B cell (primary cell): ENCODE measurements around the gene CRB3. TPM values are rescaled to one million over a fixed set of nuclear protein-coding genes. Genes with fewer than 3 reads are reported as not detected.

Source experiments
- ATAC-seq: fragments of 200-7000 bp; cut with Tn5 transposase; one replicate; pipeline ENCODE4 v1.10.0; 2021; ENCODE audit warnings: low read depth, mild to moderate bottlenecking, moderate number of reproducible peaks, moderate library complexity
- CTCF ChIA-PET: fragments of 350-600 bp; sonication (Branson Sonifier 250); formaldehyde crosslinking; loops from one replicate; lab custom pipeline; 2021; ENCODE audit warnings: antibody characterized with exemption, inconsistent platforms; lab: Charles Lee
- POLR2A ChIA-PET: fragments of 350-600 bp; sonication (Branson Sonifier 250); formaldehyde crosslinking; loops from one replicate; lab custom pipeline; 2021; ENCODE audit warnings: antibody characterized with exemption; lab: Charles Lee
- DNase-seq: peaks from one replicate; pipeline ENCODE4 v3.0.0; 2013
- H2AFZ ChIP-seq: 2 replicates; pipeline ENCODE4 v1.6.1; 2012; ENCODE audit warnings: mild to moderate bottlenecking, low read depth, low read length; ENCODE audit not compliant: insufficient read depth, poor library complexity, severe bottlenecking
- H3K27ac ChIP-seq, 2 donors: 1 replicate in 1 of 2; 2 replicates in 1 of 2; pipeline ENCODE4 v1.5.1; 2012 to 2013; ENCODE audit warnings: low read length in 2 of 2, mild to moderate bottlenecking in 2 of 2, moderate library complexity in 1 of 2
- H3K27me3 ChIP-seq, 4 experiments: fragments of 200-600 bp in 1 of 4; sonication (generic) in 1 of 4; replicated peaks in 1 of 4; 1 replicate in 2 of 4; 2 replicates in 2 of 4; pipeline versions ENCODE4 v1.6.1 to v1.7.0; 2013 to 2016; ENCODE audit warnings: low read length in 3 of 4, mild to moderate bottlenecking in 2 of 4, mixed read lengths in 1 of 4, moderate library complexity in 1 of 4; ENCODE audit not compliant: insufficient read depth in 4 of 4, control insufficient read depth in 3 of 4; ENCODE audit errors: control extremely low read depth in 1 of 4
- H3K36me3 ChIP-seq, 2 experiments: replicated peaks in 1 of 2; 1 replicate in 1 of 2; 2 replicates in 1 of 2; pipeline versions ENCODE4 v1.6.1 to v1.7.1; 2013; ENCODE audit warnings: low read length in 1 of 2; ENCODE audit not compliant: insufficient read depth in 2 of 2, control insufficient read depth in 1 of 2; ENCODE audit errors: control extremely low read depth in 1 of 2, extremely low read depth in 1 of 2
- H3K4me1 ChIP-seq, 2 donors: fragments of 200-600 bp in 1 of 2; sonication (generic) in 1 of 2; 1 replicate in 1 of 2; 2 replicates in 1 of 2; pipeline versions ENCODE4 v1.5.1 to v1.6.1; 2013 to 2017; ENCODE audit warnings: low read length in 2 of 2; ENCODE audit not compliant: control insufficient read depth in 2 of 2, insufficient read depth in 2 of 2
- H3K4me2 ChIP-seq: replicated peaks from 2 replicates; pipeline ENCODE3; 2012; ENCODE audit warnings: mild to moderate bottlenecking, low read depth, low read length; ENCODE audit not compliant: poor library complexity, severe bottlenecking
- H3K4me3 ChIP-seq, 5 experiments: fragments of 200-600 bp in 1 of 5; sonication (generic) in 1 of 5; 1 replicate in 3 of 5; 2 replicates in 2 of 5; pipeline versions ENCODE4 v1.5.1 to v1.7.0; 2011 to 2016; ENCODE audit warnings: low read length in 4 of 5, mild to moderate bottlenecking in 4 of 5, low read depth in 2 of 5, control low read depth in 1 of 5, moderate library complexity in 1 of 5; ENCODE audit not compliant: insufficient read depth in 1 of 5; ENCODE audit errors: control extremely low read depth in 1 of 5, extremely low read depth in 1 of 5
- H3K79me2 ChIP-seq: fragments of 200-600 bp; sonication (generic); one replicate; pipeline ENCODE4 v1.6.0; 2016; ENCODE audit warnings: low read length; ENCODE audit not compliant: control insufficient read depth, insufficient read depth
- H3K9ac ChIP-seq: fragments of 200-600 bp; sonication (generic); 2 replicates; pipeline ENCODE4 v1.6.1; 2017; ENCODE audit warnings: mild to moderate bottlenecking, low read length, moderate library complexity
- H3K9me3 ChIP-seq, 3 donors: one replicate each; pipeline versions ENCODE4 v1.6.1 to v1.7.1; 2013; ENCODE audit warnings: low read length in 2 of 3; ENCODE audit not compliant: control insufficient read depth in 2 of 3, insufficient read depth in 1 of 3; ENCODE audit errors: control extremely low read depth in 1 of 3
- H4K20me1 ChIP-seq: 2 replicates; pipeline ENCODE4 v1.6.0; 2012; ENCODE audit warnings: mild to moderate bottlenecking, low read length; ENCODE audit not compliant: insufficient read depth, control insufficient read depth, poor library complexity, severe bottlenecking
- H3K27ac Mint-ChIP-seq: one replicate; pipeline ENCODE4 v1.8.0; 2021; ENCODE audit warnings: mixed read lengths
- H3K27me3 Mint-ChIP-seq: one replicate; pipeline ENCODE4 v1.8.0; 2021; ENCODE audit warnings: mixed read lengths
- H3K4me1 Mint-ChIP-seq: one replicate; pipeline ENCODE4 v1.8.0; 2021; ENCODE audit warnings: mixed read lengths
- H3K4me3 Mint-ChIP-seq: one replicate; pipeline ENCODE4 v1.8.0; 2021; ENCODE audit warnings: mixed read lengths
- H3K9me3 Mint-ChIP-seq: one replicate; pipeline ENCODE4 v1.8.0; 2022; ENCODE audit warnings: mixed read lengths; ENCODE audit not compliant: insufficient read depth
- EZH2 ChIP-seq: IDR thresholded peaks from 2 replicates; pipeline ENCODE4 v1.6.1; 2012; ENCODE audit warnings: borderline replicate concordance, low read depth, mild to moderate bottlenecking, moderate library complexity, low read length; ENCODE audit not compliant: insufficient read depth, poor library complexity, severe bottlenecking
- WGBS: methylation state at CpG from one replicate; pipeline ENCODE4 v1.1.5; 2013; ENCODE audit warnings: missing lambda C conversion rate; ENCODE audit not compliant: insufficient coverage; 5-methylcytosine and 5-hydroxymethylcytosine counted together
- intact Hi-C: fragments of 100-400 bp; cut with micrococcal nuclease; formaldehyde crosslinking; loops from one replicate; pipeline ENCODE4 v1.10.0; 2022
- polyA plus RNA-seq: library from polyadenylated mRNA; depleted of rRNA; stranded (reverse); fragments of >200 nt; gene quantifications from 2 replicates; pipeline ENCODE4 v1.2.3, GENCODE V29; 2012
- total RNA-seq, 2 donors: library from RNA; stranded (reverse); fragments of 120-200 nt in 1 of 2; gene quantifications; 1 replicate in 1 of 2; 2 replicates in 1 of 2; pipeline versions ENCODE4 v1.2.3 to v1.2.4, GENCODE V29; 2013 to 2022
- TF ChIP-seq, protein P1 (sequence below): fragments of 200-600 bp; IDR thresholded peaks from one replicate; pipeline ENCODE4 v1.8.0; 2022; ENCODE audit warnings: antibody characterized with exemption, mild to moderate bottlenecking

Gene CRB3
- total and polyA plus RNA-seq, 2 donors (not counting 1 experiment from before 2014, with no cell fraction given) = 2.1 to 3.6 TPM

DNA sequence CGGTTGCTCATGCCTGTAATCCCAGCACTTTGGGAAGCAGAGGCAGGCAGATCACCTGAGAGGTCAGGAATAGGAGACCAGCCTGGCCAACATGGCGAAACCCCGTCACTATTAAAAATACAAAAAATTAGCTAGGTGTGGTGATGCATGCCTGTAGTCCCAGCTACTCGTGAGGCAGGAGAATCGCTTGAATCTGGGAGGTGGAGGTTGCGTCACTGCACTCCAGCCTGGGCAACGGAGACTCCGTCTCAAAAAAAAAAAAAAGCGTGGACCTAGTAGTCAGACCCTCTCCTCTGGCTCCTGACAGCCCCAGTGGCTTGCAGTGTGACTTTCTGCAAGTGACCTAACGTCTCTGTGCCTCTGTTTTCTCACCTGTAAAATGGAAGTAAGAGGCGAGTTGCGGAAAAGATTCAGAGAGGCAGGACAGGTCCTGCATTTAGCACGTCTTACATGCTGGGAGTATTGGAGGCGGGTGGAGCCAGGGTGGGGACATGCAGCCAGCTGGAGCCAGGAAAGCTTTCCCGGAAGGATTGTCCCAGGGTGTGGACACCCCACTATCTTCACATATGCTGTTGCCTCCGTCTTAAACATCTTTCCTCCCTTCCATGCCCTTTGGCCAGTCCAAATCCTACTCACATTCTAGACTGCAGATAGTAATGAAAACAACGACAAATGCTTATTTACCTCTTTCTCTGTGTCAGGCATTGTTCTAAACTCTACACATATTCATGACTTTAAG is 35.1 kb downstream of the CRB3 start:
- 97% methylated on average over 12 of the region's 17 CpGs for WGBS
- H3K27ac ChIP-seq = no peak overlapping the region
- H3K4me1 Mint-ChIP-seq = peaks cover 12% of the 10 kb centered on the region
- H3K27ac Mint-ChIP-seq = no peak overlapping the region
- ChIA-PET POLR2A (interaction anchor here (0.7 kb wide), 1 partner anchor 361 kb away, joined by 5 read pairs; no protein-coding TSS in a partner anchor), CTCF (interaction anchor here (0.9 to 1.0 kb wide), 2 partner anchors 10 to 17 kb away, joined by 3 to 4 read pairs; no protein-coding TSS in a partner anchor)
- H3K9ac ChIP-seq = no peak overlapping the region
- H4K20me1 ChIP-seq = no peaks in the 10 kb centered on the region
- TF ChIP-seq, protein P1, sequence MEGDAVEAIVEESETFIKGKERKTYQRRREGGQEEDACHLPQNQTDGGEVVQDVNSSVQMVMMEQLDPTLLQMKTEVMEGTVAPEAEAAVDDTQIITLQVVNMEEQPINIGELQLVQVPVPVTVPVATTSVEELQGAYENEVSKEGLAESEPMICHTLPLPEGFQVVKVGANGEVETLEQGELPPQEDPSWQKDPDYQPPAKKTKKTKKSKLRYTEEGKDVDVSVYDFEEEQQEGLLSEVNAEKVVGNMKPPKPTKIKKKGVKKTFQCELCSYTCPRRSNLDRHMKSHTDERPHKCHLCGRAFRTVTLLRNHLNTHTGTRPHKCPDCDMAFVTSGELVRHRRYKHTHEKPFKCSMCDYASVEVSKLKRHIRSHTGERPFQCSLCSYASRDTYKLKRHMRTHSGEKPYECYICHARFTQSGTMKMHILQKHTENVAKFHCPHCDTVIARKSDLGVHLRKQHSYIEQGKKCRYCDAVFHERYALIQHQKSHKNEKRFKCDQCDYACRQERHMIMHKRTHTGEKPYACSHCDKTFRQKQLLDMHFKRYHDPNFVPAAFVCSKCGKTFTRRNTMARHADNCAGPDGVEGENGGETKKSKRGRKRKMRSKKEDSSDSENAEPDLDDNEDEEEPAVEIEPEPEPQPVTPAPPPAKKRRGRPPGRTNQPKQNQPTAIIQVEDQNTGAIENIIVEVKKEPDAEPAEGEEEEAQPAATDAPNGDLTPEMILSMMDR = no peak
- no peak for TF ChIP-seq EZH2
- intact Hi-C loops = no loop called here
- H3K4me1 ChIP-seq = peaks cover 13 to 16% of the 10 kb centered on the region in 2 donors
- H3K27me3 Mint-ChIP-seq = peaks cover 3% of the 10 kb centered on the region
- H3K9me3 Mint-ChIP-seq = no peaks in the 10 kb centered on the region
- peaks cover 0 to 17% (median 3%) of the 10 kb centered on the region in 4 experiments for H3K27me3 ChIP-seq
- H2AFZ ChIP-seq = no peak overlapping the region
- DNase-seq (no peak), ATAC-seq (no peak)
- H3K79me2 ChIP-seq = no peaks in the 10 kb centered on the region
- peaks cover 0 to 2% (median 0%) of the 10 kb centered on the region in 3 donors for H3K9me3 ChIP-seq
- no peak overlapping the region for H3K4me3 Mint-ChIP-seq
- H3K36me3 ChIP-seq = no peaks in the 10 kb centered on the region
- H3K4me2 ChIP-seq = no peak overlapping the region
- no peak overlapping the region for H3K4me3 ChIP-seq
